GM06990 (cell line): ENCODE data around the gene SFTPD.

ENCODE experiments used
- DNase-seq: peaks from one replicate; pipeline ENCODE4 v3.0.0-alpha.2; 2011; ENCODE audit not compliant: insufficient read length; ENCODE audit errors: extremely low read depth
- H3K27me3 ChIP-seq: replicated peaks from 2 replicates; pipeline ENCODE4 v1.6.0; 2011; ENCODE audit warnings: low read length; ENCODE audit not compliant: control insufficient read depth, insufficient read depth
- H3K36me3 ChIP-seq: 2 replicates; pipeline ENCODE4 v1.5.1; 2011; ENCODE audit warnings: low read length; ENCODE audit not compliant: control insufficient read depth, insufficient read depth
- H3K4me3 ChIP-seq: replicated peaks from 2 replicates; pipeline ENCODE4 v1.5.1; 2011; ENCODE audit warnings: low read depth, mild to moderate bottlenecking, control low read depth, low read length
- TF ChIP-seq, protein P1 (sequence below): IDR thresholded peaks from 2 replicates; pipeline ENCODE4 v1.5.1; 2011; ENCODE audit warnings: low read length, control low read depth, mild to moderate bottlenecking, inconsistent platforms; ENCODE audit not compliant: insufficient read depth, poor library complexity, severe bottlenecking

SFTPD gene

GRCh38 chr10:79980711-79981110 is 31.8 kb upstream of the SFTPD start:
- Histone ChIP-seq H3K4me3 (no peak overlapping the region), H3K27me3 (peaks cover 3% of the 10 kb centered on the region), H3K36me3 (no peaks in the 10 kb centered on the region)
- no peak for DNase-seq
- TF ChIP-seq, protein P1, sequence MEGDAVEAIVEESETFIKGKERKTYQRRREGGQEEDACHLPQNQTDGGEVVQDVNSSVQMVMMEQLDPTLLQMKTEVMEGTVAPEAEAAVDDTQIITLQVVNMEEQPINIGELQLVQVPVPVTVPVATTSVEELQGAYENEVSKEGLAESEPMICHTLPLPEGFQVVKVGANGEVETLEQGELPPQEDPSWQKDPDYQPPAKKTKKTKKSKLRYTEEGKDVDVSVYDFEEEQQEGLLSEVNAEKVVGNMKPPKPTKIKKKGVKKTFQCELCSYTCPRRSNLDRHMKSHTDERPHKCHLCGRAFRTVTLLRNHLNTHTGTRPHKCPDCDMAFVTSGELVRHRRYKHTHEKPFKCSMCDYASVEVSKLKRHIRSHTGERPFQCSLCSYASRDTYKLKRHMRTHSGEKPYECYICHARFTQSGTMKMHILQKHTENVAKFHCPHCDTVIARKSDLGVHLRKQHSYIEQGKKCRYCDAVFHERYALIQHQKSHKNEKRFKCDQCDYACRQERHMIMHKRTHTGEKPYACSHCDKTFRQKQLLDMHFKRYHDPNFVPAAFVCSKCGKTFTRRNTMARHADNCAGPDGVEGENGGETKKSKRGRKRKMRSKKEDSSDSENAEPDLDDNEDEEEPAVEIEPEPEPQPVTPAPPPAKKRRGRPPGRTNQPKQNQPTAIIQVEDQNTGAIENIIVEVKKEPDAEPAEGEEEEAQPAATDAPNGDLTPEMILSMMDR = no peak

DNA sequence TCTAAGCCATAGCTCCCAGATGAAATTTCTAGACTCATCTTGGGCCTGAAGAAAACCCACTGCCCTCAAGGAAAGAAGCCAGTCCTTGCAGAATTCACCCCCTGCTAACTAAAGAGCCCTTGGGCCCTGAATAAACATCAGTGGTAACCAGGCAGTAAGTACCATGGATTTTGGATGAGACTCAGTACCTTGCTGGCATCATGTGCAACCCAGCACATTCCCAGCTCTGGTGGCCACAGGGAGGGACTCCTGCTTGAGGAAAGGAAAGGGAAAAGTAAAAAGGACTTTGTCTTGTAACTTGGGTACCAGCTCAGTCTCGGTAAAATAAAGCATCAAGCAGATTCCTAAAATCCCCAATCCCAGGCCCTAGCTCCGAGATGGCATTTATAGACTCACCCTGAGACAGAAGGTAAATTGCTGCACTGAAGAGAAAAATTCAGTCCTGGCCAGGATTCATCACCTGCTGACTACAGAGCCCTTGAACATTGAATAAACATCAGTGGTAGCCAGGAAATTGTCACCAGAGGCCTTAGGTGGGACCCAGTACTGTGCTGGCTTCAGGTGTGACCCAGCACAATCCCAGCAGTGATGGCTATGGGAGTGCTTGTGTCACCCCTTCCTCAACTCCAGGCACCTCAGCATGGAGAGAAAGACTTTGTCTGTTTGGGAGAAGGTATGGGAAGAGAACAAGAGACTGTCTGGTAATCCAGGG is 31.2 kb upstream of the SFTPD start:
- TF ChIP-seq, protein P1 = no peak
- Histone ChIP-seq H3K4me3 (no peak overlapping the region), H3K27me3 (peaks cover 3% of the 10 kb centered on the region), H3K36me3 (no peaks in the 10 kb centered on the region)
- DNase-seq = no peak

- Histone ChIP-seq H3K4me3 (no peak overlapping the region), H3K27me3 (peaks cover 3% of the 10 kb centered on the region), H3K36me3 (no peaks in the 10 kb centered on the region)
- TF ChIP-seq, protein P1 = no peak
- no peak for DNase-seq
Observed at GRCh38 chr10:79979310-79979975, 30.5 kb upstream of the SFTPD start.

DNA sequence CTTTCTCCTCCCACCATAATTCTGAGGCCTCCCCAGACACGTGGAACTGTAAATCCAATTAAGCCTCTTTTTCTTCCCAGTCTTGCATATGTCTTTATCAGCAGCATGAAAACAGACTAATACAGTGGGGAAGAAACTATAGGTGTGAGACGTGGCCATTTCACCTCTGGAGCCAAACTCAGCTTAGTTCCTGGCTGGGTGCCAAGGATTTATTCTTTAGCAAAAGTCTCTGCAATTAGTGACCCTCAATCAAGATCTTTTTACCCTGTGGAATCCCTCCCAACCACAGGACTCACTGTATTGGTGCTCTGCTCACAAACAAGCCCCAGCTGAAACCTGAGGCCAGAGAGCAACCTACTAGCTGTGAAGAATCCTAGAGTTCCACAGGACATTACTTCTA is 28.1 kb upstream of the SFTPD start:
- DNase-seq = no peak
- Histone ChIP-seq H3K4me3 (no peak overlapping the region), H3K36me3 (no peaks in the 10 kb centered on the region), H3K27me3 (no peaks in the 10 kb centered on the region; the same call in none of the 2 replicates)
- TF ChIP-seq, protein P1 = no peak

DNA sequence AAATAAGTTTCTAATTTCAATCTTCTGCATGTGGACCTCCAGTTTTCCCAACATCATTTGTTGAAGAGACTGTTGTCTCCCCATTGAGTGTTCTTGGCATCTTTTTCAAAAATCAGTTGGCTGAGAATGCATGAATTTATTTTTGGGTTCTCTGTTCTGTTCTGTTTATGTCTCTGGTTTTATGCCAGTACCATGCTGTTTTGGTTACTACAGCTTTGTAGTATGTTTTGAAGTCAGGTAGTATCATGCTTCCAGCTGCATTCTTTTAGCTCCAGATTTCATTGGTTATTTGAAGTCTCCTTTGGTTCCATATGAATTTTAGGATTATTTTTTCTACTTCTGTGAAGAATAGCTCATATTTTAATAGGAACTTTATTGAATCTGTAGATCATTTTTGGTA is 21.2 kb upstream of the SFTPD start:
- no peaks in the 10 kb centered on the region for H3K27me3 ChIP-seq
- TF ChIP-seq, protein P1 = no peak
- no peaks in the 10 kb centered on the region for H3K36me3 ChIP-seq
- H3K4me3 ChIP-seq = no peak overlapping the region
- no peak for DNase-seq
